ENCODE measurements around the gene PUM1. TPM values are rescaled to one million over a fixed set of nuclear protein-coding genes. Genes with fewer than 3 reads are reported as not detected.

Gene PUM1
- total RNA-seq, 1 donor from 2014 or later, result 188 TPM

DNA sequence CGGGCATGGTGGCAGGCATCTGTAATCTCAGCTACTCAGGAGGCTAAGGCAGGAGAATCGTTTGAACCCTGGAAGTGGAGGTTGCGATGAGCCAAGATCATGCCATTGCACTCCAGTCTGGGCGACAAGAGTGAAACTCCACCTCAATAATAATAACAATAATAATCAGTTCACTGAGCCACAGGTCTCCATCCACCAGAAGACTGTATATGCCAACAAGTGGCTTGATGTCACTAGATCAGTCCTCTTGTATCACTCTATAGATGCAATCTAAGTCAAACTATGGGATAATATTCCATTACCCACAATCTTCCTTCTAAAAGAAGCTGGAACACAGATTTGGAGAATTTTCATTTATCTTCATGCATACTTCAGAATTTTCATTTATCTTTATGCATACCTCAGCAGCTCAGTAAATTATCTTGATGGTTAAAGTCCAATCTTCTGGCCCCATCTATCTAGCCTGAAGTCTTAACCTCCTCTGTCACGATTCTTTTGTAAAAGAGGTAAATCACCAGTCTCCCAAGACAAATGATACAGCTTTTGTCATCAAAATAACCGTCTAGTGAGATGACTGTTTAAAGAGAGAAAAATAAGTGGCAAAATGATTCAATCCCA lies 61.8 kb downstream of the PUM1 start:
- Mint-ChIP-seq H3K4me1 (ENCODE audit: low read depth, unreplicated experiment) (peaks cover 33% of the 10 kb centered on the region), H3K27ac (ENCODE audit: unreplicated experiment) (no peak overlapping the region), H3K36me3 (ENCODE audit: unreplicated experiment) (no peaks in the 10 kb centered on the region), H3K9me3 (ENCODE audit: unreplicated experiment) (no peaks in the 10 kb centered on the region), H3K4me3 (ENCODE audit: unreplicated experiment) (no peak overlapping the region), H3K27me3 (ENCODE audit: unreplicated experiment) (peaks cover 5% of the 10 kb centered on the region)
- TF ChIP-seq, protein P1, sequence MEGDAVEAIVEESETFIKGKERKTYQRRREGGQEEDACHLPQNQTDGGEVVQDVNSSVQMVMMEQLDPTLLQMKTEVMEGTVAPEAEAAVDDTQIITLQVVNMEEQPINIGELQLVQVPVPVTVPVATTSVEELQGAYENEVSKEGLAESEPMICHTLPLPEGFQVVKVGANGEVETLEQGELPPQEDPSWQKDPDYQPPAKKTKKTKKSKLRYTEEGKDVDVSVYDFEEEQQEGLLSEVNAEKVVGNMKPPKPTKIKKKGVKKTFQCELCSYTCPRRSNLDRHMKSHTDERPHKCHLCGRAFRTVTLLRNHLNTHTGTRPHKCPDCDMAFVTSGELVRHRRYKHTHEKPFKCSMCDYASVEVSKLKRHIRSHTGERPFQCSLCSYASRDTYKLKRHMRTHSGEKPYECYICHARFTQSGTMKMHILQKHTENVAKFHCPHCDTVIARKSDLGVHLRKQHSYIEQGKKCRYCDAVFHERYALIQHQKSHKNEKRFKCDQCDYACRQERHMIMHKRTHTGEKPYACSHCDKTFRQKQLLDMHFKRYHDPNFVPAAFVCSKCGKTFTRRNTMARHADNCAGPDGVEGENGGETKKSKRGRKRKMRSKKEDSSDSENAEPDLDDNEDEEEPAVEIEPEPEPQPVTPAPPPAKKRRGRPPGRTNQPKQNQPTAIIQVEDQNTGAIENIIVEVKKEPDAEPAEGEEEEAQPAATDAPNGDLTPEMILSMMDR (IDR thresholded peaks at IDR 0.05; ENCODE audit: partially characterized antibody, unreplicated experiment), result no peak
- no peak for DNase-seq

DNA sequence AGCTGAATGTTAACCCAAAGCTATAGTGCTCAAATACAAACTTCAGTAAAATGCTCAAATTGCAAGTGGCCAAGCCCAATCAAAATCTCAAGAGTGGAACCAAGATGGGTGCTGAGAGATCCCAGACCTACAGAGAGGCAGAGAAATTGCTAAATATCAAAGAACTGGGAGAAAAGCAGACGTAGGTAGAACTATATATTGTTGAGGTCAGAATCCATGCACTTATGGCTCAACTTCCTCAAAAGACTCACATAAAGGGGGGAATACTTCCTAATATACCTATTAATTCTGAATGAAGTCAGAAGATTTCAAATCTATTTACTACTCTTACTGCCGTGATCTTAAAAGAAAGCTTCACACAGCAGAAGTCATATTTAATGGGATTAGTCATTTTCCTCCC lies 65.2 kb downstream of the PUM1 start:
- Mint-ChIP-seq H3K4me1 (ENCODE audit: low read depth, unreplicated experiment) (peaks cover 41% of the 10 kb centered on the region), H3K4me3 (ENCODE audit: unreplicated experiment) (no peak overlapping the region), H3K36me3 (ENCODE audit: unreplicated experiment) (no peaks in the 10 kb centered on the region), H3K27me3 (ENCODE audit: unreplicated experiment) (peaks cover 3% of the 10 kb centered on the region), H3K27ac (ENCODE audit: unreplicated experiment) (no peak overlapping the region), H3K9me3 (ENCODE audit: unreplicated experiment) (no peaks in the 10 kb centered on the region)
- TF ChIP-seq, protein P1 (IDR thresholded peaks at IDR 0.05; ENCODE audit: partially characterized antibody, unreplicated experiment), result no peak
- DNase-seq, result no peak

DNA sequence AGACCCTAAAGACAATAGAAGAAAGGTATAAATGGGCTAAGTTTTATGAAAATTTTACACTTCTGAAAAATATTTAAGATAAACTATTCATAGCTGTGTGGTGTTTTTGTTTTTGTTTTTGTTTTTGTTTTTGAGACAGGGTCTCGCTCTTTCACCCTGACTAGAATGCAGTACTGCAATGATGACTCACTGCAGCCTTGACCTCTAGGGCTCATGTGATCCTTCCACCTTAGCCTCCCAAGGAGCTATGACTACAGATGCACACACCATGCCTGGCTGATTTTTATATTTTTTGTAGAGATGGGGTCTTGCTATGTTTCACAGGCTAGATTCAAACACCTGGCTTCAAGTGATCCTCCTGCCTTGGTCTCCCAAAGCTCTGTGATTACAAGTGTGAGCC lies 66.6 kb downstream of the PUM1 start:
- Mint-ChIP-seq H3K27ac (ENCODE audit: unreplicated experiment) (no peak overlapping the region), H3K4me1 (ENCODE audit: low read depth, unreplicated experiment) (peaks cover 34% of the 10 kb centered on the region), H3K9me3 (ENCODE audit: unreplicated experiment) (no peaks in the 10 kb centered on the region), H3K4me3 (ENCODE audit: unreplicated experiment) (no peak overlapping the region), H3K27me3 (ENCODE audit: unreplicated experiment) (peaks cover 3% of the 10 kb centered on the region), H3K36me3 (ENCODE audit: unreplicated experiment) (no peaks in the 10 kb centered on the region)
- DNase-seq, result no peak
- TF ChIP-seq, protein P1 (IDR thresholded peaks at IDR 0.05; ENCODE audit: partially characterized antibody, unreplicated experiment), result no peak

DNA sequence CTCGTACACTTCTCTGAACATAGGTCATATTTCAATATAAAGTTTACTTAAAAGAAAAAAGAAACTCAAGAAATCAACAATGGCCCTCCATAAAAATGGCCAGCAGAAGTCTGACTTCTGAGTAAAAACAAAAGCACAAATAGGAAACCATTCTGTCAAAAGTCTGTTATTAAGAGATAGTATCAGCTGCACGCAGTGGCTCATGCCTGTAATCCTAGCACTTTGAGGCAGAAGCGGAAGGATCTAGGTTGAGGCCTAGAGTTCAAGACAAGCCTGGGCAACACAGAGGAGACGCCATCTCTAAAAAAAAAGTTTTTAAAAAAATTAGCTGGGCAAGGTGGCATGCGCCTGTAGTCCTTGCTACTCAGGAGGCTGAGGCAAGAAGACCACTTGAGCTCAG lies 67.3 kb downstream of the PUM1 start:
- Mint-ChIP-seq H3K4me1 (ENCODE audit: low read depth, unreplicated experiment) (peaks cover 35% of the 10 kb centered on the region), H3K9me3 (ENCODE audit: unreplicated experiment) (no peaks in the 10 kb centered on the region), H3K27ac (ENCODE audit: unreplicated experiment) (no peak overlapping the region), H3K27me3 (ENCODE audit: unreplicated experiment) (peaks cover 3% of the 10 kb centered on the region), H3K36me3 (ENCODE audit: unreplicated experiment) (no peaks in the 10 kb centered on the region), H3K4me3 (ENCODE audit: unreplicated experiment) (no peak overlapping the region)
- TF ChIP-seq, protein P1 (IDR thresholded peaks at IDR 0.05; ENCODE audit: partially characterized antibody, unreplicated experiment), result no peak
- DNase-seq, result no peak

DNA sequence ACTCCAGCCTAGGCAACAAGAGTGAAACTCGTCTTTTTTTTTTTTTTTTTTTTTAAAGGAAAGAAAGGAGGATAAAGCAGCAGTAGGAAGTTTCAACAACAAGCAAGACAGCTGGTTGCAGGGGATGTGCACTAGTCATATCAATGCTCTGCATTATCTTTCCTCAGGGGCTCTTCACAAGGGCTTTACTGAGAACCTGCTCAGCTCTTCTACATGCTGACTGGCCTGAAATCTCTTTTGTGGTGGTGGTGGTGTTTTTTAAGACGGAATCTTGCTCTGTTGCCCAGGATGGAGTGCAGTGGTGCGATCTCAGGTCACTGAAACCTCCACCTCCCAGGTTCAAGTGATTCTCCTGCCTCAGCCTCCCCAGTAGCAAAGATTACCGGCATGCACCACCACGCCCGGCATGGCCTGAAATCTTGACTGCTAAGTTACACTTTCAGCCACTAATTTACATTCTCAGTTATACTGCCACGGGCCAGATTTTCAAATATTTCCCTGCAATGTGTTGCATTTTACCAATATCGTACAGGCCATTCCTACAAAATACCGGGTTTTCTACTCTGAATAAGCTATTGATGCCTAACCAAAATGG lies 68.0 kb downstream of the PUM1 start:
- TF ChIP-seq, protein P1 (IDR thresholded peaks at IDR 0.05; ENCODE audit: partially characterized antibody, unreplicated experiment), result no peak
- no peaks in the 10 kb centered on the region for H3K9me3 Mint-ChIP-seq (ENCODE audit: unreplicated experiment)
- peaks cover 37% of the 10 kb centered on the region for H3K4me1 Mint-ChIP-seq (ENCODE audit: low read depth, unreplicated experiment)
- no peak overlapping the region for H3K4me3 Mint-ChIP-seq (ENCODE audit: unreplicated experiment)
- H3K27me3 Mint-ChIP-seq (ENCODE audit: unreplicated experiment), result peaks cover 3% of the 10 kb centered on the region
- no peak for DNase-seq
- H3K36me3 Mint-ChIP-seq (ENCODE audit: unreplicated experiment), result no peaks in the 10 kb centered on the region
- peak overlapping the region; percentile 65 for H3K27ac Mint-ChIP-seq (ENCODE audit: unreplicated experiment)
